Activated T-cell treated with anti-CD3 and anti-CD28 coated beads, Interleukin-2, amount 50 U/mL, for 72 hours (primary cell): Measurements from ENCODE around the gene CELA3B. TPM values are rescaled to one million over a fixed set of nuclear protein-coding genes. Genes with fewer than 3 reads are reported as not detected.
A peak's percentile ranks its signal among the peaks of the same experiment; 100 is the strongest.
"Not testable (repeated sequence)": the region's sequence is repeated elsewhere in the genome, so short reads cannot be mapped to it uniquely, and the experiment has no call there.

ENCODE experiments used
- ATAC-seq, 2 donors: fragments of 150-1000 bp; cut with Tn5 transposase; replicated peaks in 1 of 2; 2 replicates each; pipeline ENCODE4 v1.10.0; 2021; ENCODE audit warnings: moderate library complexity in 2 of 2, mild to moderate bottlenecking in 1 of 2
- DNase-seq, 2 donors: peaks; one replicate each; pipeline ENCODE4 v3.0.0; 2021 to 2022; ENCODE audit warnings: mixed read lengths in 1 of 2
- H3K27ac Mint-ChIP-seq: one replicate; pipeline ENCODE4 v1.8.0; 2022; ENCODE audit warnings: mild to moderate bottlenecking, moderate library complexity, mixed read lengths
- H3K27me3 Mint-ChIP-seq: one replicate; pipeline ENCODE4 v1.8.0; 2022; ENCODE audit warnings: low read depth, mixed read lengths
- H3K36me3 Mint-ChIP-seq, 2 donors: one replicate each; pipeline ENCODE4 v1.8.0; 2022; ENCODE audit warnings: mixed read lengths in 2 of 2, mild to moderate bottlenecking in 1 of 2; ENCODE audit not compliant: insufficient read depth in 2 of 2
- H3K4me1 Mint-ChIP-seq: one replicate; pipeline ENCODE4 v1.8.0; 2022; ENCODE audit warnings: low read depth, mixed read lengths
- H3K4me3 Mint-ChIP-seq, 2 donors: one replicate each; pipeline ENCODE4 v1.8.0; 2022; ENCODE audit warnings: mild to moderate bottlenecking in 2 of 2, mixed read lengths in 2 of 2, moderate library complexity in 2 of 2
- H3K9me3 Mint-ChIP-seq, 2 donors: one replicate each; pipeline ENCODE4 v1.8.0; 2022; ENCODE audit warnings: mixed read lengths in 2 of 2
- total RNA-seq, 2 donors: library from RNA; stranded (reverse); gene quantifications; one replicate each; pipeline ENCODE4 v1.2.3, GENCODE V29; 2022

Gene CELA3B
- total RNA-seq, 2 donors from 2014 or later, result not detected

GRCh38 chr1:21997891-21998623 is 21.2 kb downstream of the CELA3B start:
- H3K27me3 Mint-ChIP-seq, H3K36me3 Mint-ChIP-seq, DNase-seq, H3K9me3 Mint-ChIP-seq, H3K27ac Mint-ChIP-seq, H3K4me3 Mint-ChIP-seq, H3K4me1 Mint-ChIP-seq, ATAC-seq: not testable (repeated sequence)

- H3K4me3 Mint-ChIP-seq, H3K36me3 Mint-ChIP-seq, ATAC-seq, DNase-seq, H3K4me1 Mint-ChIP-seq, H3K27me3 Mint-ChIP-seq, H3K27ac Mint-ChIP-seq, H3K9me3 Mint-ChIP-seq: not testable (repeated sequence)
Observed at GRCh38 chr1:21998624-21999294, 21.9 kb downstream of the CELA3B start.

- not testable (repeated sequence) for H3K4me3 Mint-ChIP-seq, ATAC-seq, H3K27me3 Mint-ChIP-seq, DNase-seq, H3K27ac Mint-ChIP-seq, H3K4me1 Mint-ChIP-seq, H3K9me3 Mint-ChIP-seq, H3K36me3 Mint-ChIP-seq
Observed at GRCh38 chr1:21999645-22000044, 22.8 kb downstream of the CELA3B start.

- Mint-ChIP-seq H3K9me3 (no peaks in the 10 kb centered on the region), H3K36me3 (no peaks in the 10 kb centered on the region), H3K27me3 (no peaks in the 10 kb centered on the region), H3K4me3 (no peak within 1 kb of the TSS), H3K27ac (peak within 1 kb of the TSS; percentile 35), H3K4me1 (no peaks in the 10 kb centered on the region)
- ATAC-seq (no peak), DNase-seq (no peak)
Observed at GRCh38 chr1:22001409-22001808, 24.6 kb downstream of the CELA3B start, which contains the start of gene CELA3A. Gene CELA3A (plus strand): TSS chr1:22001657. CDS start chr1:22001675, 18 bp downstream.

- not testable (repeated sequence) for DNase-seq, H3K4me1 Mint-ChIP-seq, H3K27ac Mint-ChIP-seq, H3K9me3 Mint-ChIP-seq, H3K36me3 Mint-ChIP-seq, H3K4me3 Mint-ChIP-seq, ATAC-seq, H3K27me3 Mint-ChIP-seq
Observed at GRCh38 chr1:22002461-22002860, 25.6 kb downstream of the CELA3B start.

- not testable (repeated sequence) for H3K27ac Mint-ChIP-seq, H3K27me3 Mint-ChIP-seq, H3K4me3 Mint-ChIP-seq, ATAC-seq, H3K4me1 Mint-ChIP-seq, H3K36me3 Mint-ChIP-seq, DNase-seq, H3K9me3 Mint-ChIP-seq
Observed at GRCh38 chr1:22002875-22003274, 26.1 kb downstream of the CELA3B start.

GRCh38 chr1:22003959-22004358 is 27.1 kb downstream of the CELA3B start:
- not testable (repeated sequence) for DNase-seq, H3K36me3 Mint-ChIP-seq, H3K27ac Mint-ChIP-seq, ATAC-seq, H3K4me3 Mint-ChIP-seq, H3K27me3 Mint-ChIP-seq, H3K9me3 Mint-ChIP-seq, H3K4me1 Mint-ChIP-seq

GRCh38 chr1:22005261-22006149 is 28.7 kb downstream of the CELA3B start:
- H3K27ac Mint-ChIP-seq, H3K27me3 Mint-ChIP-seq, H3K4me3 Mint-ChIP-seq, H3K4me1 Mint-ChIP-seq, H3K36me3 Mint-ChIP-seq, H3K9me3 Mint-ChIP-seq: not testable (repeated sequence)
- DNase-seq, result peak; percentile 54 to 55
- ATAC-seq, result peak; percentile 79 to 80

GRCh38 chr1:22006736-22007135 is 29.9 kb downstream of the CELA3B start:
- H3K27ac Mint-ChIP-seq, DNase-seq, H3K27me3 Mint-ChIP-seq, H3K36me3 Mint-ChIP-seq, H3K4me3 Mint-ChIP-seq, H3K4me1 Mint-ChIP-seq, ATAC-seq, H3K9me3 Mint-ChIP-seq: not testable (repeated sequence)

GRCh38 chr1:22007262-22007661 is 30.4 kb downstream of the CELA3B start:
- not testable (repeated sequence) for H3K36me3 Mint-ChIP-seq, H3K4me1 Mint-ChIP-seq, H3K27me3 Mint-ChIP-seq, H3K27ac Mint-ChIP-seq, ATAC-seq, H3K4me3 Mint-ChIP-seq, DNase-seq, H3K9me3 Mint-ChIP-seq

GRCh38 chr1:22009566-22009965 is 32.7 kb downstream of the CELA3B start:
- DNase-seq, H3K36me3 Mint-ChIP-seq, H3K27ac Mint-ChIP-seq, H3K9me3 Mint-ChIP-seq, H3K4me1 Mint-ChIP-seq, H3K27me3 Mint-ChIP-seq, H3K4me3 Mint-ChIP-seq, ATAC-seq: not testable (repeated sequence)

GRCh38 chr1:22012752-22013151 is 35.9 kb downstream of the CELA3B start:
- H3K36me3 Mint-ChIP-seq, result not testable (repeated sequence)

GRCh38 chr1:22014575-22015206 is 37.9 kb downstream of the CELA3B start:
- not testable (repeated sequence) for H3K36me3 Mint-ChIP-seq, H3K9me3 Mint-ChIP-seq, H3K4me3 Mint-ChIP-seq, H3K27ac Mint-ChIP-seq, DNase-seq, ATAC-seq, H3K27me3 Mint-ChIP-seq
- peaks cover 15% of the 10 kb centered on the region for H3K4me1 Mint-ChIP-seq

More at GRCh38 chr1:22012752-22013151, 35.9 kb downstream of the CELA3B start:
- H3K4me3 Mint-ChIP-seq, H3K27ac Mint-ChIP-seq, ATAC-seq, DNase-seq, H3K4me1 Mint-ChIP-seq, H3K9me3 Mint-ChIP-seq, H3K27me3 Mint-ChIP-seq: not testable (repeated sequence)
